Activated CD4-positive, alpha-beta T cell treated with anti-CD3 and anti-CD28 coated beads, Interleukin-2, amount 50 U/mL, for 16 hours (primary cell): ENCODE results near the gene PDE4D.
"Not testable (repeated sequence)": the region's sequence is repeated elsewhere in the genome, so short reads cannot be mapped to it uniquely, and the experiment has no call there.

Experiments used
- DNase-seq: peaks from one replicate; pipeline ENCODE4 v3.0.0-alpha.2; 2020

The PDE4D gene

DNA sequence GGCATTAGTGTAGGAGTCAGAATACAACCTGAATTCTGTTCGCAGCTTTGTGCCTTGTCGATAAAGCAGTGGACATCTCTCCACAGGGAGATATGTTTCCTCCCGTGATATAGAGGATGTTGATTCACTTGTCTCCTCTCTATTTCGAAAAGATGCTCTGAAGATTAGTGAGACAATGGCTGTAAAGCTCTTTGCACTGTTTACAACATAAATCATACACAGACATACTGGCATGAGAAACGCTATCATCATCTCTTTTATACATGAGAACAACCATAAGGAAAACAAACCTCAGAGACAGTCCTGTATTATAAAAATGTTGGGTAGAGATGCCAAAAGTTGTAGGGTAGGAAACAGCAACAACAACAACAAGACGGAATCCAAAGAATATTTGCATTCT lies 803.2 kb downstream of the PDE4D start:
- no peak for DNase-seq

- DNase-seq: no peak
These were observed 803.8 kb downstream of the PDE4D start for GRCh38 chr5:59089767-59090166.

DNA sequence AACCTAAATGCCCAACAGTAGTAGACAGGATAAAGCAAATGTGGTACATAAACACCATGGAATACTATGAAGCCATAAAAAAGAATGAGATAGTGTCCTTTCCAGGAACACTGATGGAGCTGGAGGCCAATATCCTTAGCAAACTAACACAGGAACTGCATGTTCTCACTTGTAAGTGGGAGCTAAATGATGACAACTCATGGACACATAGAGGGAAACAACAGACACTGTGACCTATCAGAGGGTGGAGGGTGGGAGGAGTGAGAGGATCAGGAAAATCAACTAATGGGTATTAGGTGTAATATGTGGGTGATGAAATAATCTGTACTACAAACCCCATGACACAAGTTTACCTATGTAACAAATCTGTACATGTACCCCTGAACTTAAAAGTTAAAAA lies 805.0 kb downstream of the PDE4D start:
- no peak for DNase-seq

DNA sequence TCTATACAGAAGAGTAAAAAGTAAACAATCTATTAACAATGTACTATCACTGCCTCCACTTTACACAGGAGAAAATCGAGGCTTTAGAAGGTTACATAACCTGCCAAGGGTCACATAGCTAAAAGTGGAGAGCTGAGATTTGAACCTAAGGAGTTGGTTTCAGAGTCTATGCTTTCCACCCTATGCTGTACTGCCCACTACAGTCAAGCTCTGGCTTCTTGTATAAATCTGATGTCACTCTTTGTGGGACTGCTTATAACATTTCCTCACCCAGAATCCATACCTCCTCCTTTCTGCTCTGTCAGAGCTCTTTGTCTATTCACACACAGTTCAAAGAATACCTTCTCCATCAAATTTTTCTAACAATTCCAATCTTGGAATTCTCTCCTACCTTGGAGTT lies 807.5 kb downstream of the PDE4D start:
- DNase-seq: no peak

- no peak for DNase-seq
These were observed 811.8 kb downstream of the PDE4D start for GRCh38 chr5:59081693-59082092.

DNA sequence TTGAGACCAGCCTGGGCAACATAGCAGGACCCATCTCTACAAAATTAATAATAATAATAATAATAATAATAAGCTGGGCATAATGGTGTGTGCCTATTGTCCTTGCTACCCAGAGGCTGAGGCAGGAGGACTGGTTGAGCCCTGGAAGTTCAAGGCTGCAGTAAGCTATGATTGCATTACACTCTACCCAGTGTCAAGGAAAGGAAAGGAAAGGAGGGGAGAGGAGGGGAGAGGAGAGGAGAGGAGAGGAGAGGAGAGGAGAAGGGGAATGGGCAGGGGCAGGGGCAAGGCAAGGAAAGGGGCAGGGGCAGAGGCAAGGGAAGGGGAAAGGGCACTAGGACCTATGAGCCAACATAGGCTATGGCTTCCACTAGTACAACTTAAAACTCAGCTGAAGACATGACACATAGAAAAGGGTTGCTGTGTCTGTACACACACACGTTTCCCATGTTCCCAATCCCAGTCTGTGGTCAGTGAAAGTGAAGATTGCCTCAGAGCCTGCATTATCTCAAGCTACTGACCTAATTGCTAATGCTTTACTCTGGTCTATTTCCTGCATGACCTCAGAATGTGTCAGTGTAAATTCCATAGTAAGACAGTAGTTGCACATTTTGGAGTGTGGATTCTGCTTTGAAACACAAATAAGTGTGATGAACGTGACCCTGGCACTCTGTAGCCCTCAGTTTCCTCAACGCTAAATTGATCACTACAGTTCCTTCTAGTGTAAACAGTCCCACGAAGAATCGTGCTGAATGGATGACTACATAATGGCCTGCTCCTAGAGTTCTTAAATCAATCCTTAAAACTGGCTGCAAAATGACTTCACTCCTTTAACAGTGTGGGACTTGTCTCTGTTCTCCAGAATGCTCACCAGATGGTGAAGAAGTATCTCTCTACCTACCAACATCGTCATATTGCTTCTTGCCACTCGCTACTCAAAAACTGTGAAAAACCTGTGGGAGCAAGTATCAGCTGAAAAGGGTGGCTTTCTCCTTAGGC lies 813.6 kb downstream of the PDE4D start:
- DNase-seq: no peak

DNA sequence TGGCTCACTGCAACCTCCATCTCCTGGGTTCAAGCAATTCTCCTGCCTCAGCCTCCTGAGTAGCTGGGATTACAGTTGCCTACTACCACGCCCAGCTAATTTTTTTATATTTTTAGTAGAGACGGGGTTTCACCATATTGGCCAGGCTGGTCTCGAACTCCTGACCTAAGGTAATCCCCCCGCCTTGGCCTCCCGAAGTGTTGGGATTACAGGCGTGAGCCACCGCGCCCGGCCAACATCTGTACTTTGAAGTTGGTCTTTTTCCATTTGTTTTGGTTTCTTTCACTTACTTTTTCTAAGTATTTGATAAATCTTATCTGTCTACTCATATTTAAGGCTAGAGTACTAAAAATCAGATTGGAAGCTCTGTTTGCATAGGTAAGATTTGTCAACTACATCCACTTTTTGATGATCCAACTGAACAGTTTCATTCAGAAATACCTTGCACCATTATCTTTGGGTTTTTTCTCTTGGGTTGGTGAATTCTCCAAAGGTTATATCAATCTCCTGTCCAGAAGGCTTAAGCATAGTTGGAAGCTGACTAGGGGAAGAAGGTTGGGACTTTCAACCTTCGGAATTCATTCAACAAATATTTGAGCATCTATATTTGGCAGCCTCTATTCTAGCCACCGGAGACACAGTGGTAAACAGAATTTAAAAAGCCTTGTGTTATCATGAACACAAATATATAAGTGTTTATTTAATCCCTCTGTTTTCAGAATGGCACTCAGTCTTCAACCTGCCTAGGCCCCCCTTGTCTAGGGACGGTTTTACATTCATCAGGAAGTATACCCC lies 821.6 kb downstream of the PDE4D start:
- DNase-seq: no peak

DNA sequence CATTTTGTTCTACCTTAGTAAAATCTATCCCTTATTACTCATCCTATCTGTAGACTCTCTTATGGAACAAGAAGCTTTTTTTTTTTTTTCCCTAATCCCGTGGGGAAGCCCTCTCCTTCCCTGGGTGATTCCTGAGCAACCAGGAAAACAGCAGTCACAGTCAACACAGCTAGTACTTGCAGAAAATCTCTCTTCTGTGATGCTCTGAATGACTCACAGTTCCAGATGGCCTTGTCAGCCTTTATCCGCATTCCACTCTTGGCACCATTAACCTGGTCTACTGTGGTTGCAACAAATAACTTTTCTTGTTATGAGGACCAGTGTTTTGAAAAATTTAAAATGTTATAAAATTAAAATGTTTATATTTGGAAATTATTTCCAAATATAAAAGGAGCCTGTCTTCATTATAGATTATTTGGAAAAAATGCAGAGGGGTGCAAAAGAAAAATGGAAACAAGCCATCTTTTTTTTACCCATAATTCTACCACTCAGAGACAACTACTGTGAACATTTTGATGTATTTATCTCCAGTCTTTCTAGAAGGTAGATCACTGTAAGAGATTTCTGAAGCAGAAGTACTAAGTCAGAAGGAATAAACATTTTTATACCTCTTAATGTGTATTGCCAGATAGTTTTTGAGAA lies 824.0 kb downstream of the PDE4D start:
- DNase-seq: no peak

GRCh38 chr5:59067956-59068656 lies 825.4 kb downstream of the PDE4D start:
- no peak for DNase-seq

GRCh38 chr5:59066367-59067163 lies 827.0 kb downstream of the PDE4D start:
- DNase-seq: no peak

GRCh38 chr5:59065554-59065953 lies 828.0 kb downstream of the PDE4D start:
- DNase-seq: no peak

DNA sequence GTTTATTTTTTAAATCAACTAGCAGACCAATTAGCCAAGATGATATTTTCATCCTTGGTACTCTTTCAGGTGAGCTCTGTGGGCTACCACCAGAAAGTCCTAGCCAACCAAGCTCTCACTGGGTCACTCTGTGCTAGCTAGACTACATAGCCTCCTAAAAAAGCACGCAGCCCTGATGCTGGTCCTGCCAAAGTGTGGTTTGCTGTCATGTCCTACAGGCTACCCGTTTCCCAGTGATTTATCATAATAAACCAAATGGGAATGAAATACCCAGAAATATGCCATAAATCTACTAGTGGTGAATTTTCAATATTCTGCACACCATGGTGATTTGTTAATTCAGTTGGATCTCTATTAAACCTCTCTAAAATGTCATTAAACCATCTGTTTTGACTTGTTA lies 829.2 kb downstream of the PDE4D start:
- no peak for DNase-seq

DNA sequence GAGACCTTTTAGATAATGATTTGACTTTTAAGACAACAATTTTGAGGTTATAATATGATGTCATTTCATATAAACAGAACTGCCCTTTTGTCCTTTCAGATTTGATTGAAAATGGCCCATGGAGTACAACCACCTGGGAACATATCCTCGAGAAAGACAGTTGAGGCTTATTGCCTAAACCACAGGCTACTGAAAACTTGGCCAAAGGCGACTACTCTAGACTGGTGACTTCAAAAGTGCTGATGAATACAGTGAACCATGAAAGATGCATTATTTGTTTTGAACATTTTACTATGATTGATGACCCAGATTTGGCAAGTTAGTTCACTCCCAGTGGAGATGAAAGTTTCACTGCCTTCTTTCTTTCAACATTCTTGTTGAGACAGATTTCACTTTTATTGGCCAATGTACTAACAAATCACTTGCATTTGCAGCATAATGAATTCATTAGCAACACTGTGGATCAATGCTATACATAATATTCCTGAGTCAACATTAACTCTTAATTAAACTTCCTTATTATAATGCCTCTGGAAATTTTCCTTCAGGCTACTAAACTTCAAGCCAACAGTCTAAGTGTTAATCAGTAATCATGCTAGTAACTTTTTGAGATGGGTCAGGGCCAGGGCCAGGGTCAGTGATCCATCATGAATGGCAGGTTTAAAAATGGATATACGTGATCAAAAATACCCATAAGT lies 830.4 kb downstream of the PDE4D start:
- DNase-seq: no peak

GRCh38 chr5:59061377-59061776 lies 832.1 kb downstream of the PDE4D start:
- no peak for DNase-seq

GRCh38 chr5:59058969-59059687 lies 834.4 kb downstream of the PDE4D start:
- no peak for DNase-seq

- DNase-seq: no peak
These were observed 835.3 kb downstream of the PDE4D start for GRCh38 chr5:59058237-59058636.

DNA sequence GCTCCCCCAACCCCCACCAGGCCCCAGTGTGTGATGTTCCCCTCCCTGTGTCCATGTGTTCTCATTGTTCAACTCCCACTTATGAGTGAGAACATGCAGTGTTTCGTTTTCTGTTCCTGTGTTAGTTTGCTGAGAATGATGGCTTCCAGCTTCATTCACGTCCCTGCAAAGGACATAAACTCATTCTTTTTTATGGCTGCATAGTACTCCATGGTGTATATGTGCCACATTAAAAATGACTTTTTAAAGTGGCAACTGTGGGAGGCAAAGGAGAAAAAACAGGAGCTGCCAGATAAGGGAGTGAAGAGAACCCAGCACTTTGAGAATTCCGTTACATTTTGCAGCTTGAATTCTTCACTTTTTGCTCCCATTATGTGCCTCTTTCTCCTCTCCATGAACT lies 836.9 kb downstream of the PDE4D start:
- not testable (repeated sequence) for DNase-seq

DNA sequence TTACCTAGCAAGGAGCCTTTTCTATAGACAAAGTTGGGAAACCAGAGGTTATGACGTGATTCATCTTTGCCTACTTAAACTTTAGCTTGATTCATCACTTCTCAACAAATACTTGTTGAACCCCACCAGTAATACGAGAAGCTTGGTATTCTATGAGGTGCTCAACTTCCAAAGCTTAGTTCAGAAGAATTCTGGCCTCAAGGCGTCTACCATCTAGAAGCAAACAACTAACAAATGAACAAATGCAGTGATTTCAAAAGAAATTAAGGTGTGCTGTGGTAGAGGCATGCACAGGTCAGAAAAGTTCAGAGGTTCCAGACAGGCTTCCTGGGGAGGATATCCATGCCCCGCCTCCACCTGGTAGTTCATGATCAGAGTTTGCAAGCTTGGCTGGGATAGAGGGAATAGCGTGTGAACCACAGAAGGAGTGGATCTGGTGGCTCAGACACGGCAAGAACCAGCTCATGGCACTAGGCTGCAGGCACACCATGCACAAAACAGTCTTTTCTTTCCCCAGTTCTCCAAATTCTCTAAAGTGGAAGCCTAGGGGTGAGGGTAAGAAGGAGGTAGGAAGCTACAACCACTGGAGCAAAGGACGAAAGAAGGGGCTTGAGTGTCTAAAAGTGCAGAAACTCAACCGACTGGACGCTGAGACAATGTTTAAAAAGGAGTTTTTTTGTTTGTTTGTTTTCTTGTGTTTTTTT lies 837.6 kb downstream of the PDE4D start:
- no peak for DNase-seq

- DNase-seq: no peak
These were observed 838.5 kb downstream of the PDE4D start for GRCh38 chr5:59054963-59055528.

DNA sequence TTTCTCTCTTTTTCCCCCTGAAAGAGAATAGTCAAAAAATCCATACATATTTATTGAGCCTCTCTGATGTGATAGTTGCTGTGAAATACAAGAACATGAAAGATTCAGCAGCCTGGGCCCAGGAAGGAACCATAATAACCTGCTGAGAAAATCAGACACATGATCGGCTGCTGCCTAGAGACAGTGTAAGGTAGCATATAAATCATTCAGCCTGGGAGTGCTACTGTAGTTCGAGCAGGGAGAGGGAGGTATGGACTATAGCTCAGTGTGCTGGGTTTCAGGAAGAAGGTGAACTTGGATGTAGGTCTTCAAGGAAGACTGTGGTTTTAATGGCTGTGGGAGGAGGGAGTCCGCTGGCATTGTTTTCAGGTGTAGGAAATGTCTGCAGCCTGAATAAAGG lies 841.6 kb downstream of the PDE4D start:
- no peak for DNase-seq
